IMR-90 (cell line): Measurements from ENCODE around the gene PRKAR1B. TPM values are rescaled to one million over a fixed set of nuclear protein-coding genes. Genes with fewer than 3 reads are reported as not detected.
A peak's percentile ranks its signal among the peaks of the same experiment; 100 is the strongest.

Source experiments
- ATAC-seq: fragments of 200-7000 bp; cut with Tn5 transposase; 2 replicates; pipeline ENCODE4 v1.9.1; 2020; ENCODE audit warnings: low read depth, mild to moderate bottlenecking, moderate library complexity
- BruUV-seq: library from RNA; stranded (reverse); fragments of 400-500 nt; replicated peaks from 2 replicates; lab custom pipeline; 2021; lab: Mats Ljungman, UMichigan
- CTCF ChIA-PET: fragments of 300-600 bp; formaldehyde crosslinking; extraction: SDS; loops from one replicate; lab custom pipeline; 2021; ENCODE audit warnings: antibody characterized with exemption; lab: Yijun Ruan, JAX
- POLR2A ChIA-PET: fragments of 300-600 bp; sonication (Branson Sonifier 250); formaldehyde crosslinking; loops from one replicate; lab custom pipeline; 2022; ENCODE audit warnings: antibody characterized with exemption; ENCODE audit not compliant: unreplicated experiment; lab: Charles Lee
- DNase-seq: peaks from one replicate; pipeline ENCODE4 v3.0.0; 2013
- H2AFZ ChIP-seq: replicated peaks from 2 replicates; pipeline ENCODE3; 2013; ENCODE audit warnings: low read length, mild to moderate bottlenecking; ENCODE audit not compliant: poor library complexity
- H2AK5ac ChIP-seq: 2 replicates; pipeline ENCODE4 v1.6.1; 2013; ENCODE audit warnings: low read depth, low read length, inconsistent platforms
- H2AK9ac ChIP-seq: replicated peaks from 2 replicates; pipeline ENCODE3; 2013; ENCODE audit warnings: mild to moderate bottlenecking, low read depth, low read length, moderate library complexity; ENCODE audit not compliant: poor library complexity
- H2BK120ac ChIP-seq: 2 replicates; pipeline ENCODE4 v1.6.1; 2013; ENCODE audit warnings: low read depth, low read length, inconsistent platforms
- H2BK15ac ChIP-seq: 3 replicates; pipeline ENCODE4 v1.6.1; 2013; ENCODE audit warnings: low read depth, low read length, inconsistent platforms
- H2BK20ac ChIP-seq: 2 replicates; pipeline ENCODE4 v1.6.1; 2013; ENCODE audit warnings: low read depth, mild to moderate bottlenecking, inconsistent platforms, low read length, moderate library complexity
- H2BK5ac ChIP-seq: 2 replicates; pipeline ENCODE4 v1.6.1; 2013; ENCODE audit warnings: mild to moderate bottlenecking, low read depth, low read length, inconsistent platforms; ENCODE audit not compliant: poor library complexity, severe bottlenecking
- H3K14ac ChIP-seq: replicated peaks from 2 replicates; pipeline ENCODE4 v1.6.1; 2013; ENCODE audit warnings: low read depth, low read length, inconsistent platforms
- H3K18ac ChIP-seq: 2 replicates; pipeline ENCODE4 v1.6.1; 2013; ENCODE audit warnings: low read depth, low read length, control low read depth
- H3K23ac ChIP-seq: 2 replicates; pipeline ENCODE4 v1.6.1; 2013; ENCODE audit warnings: low read depth, low read length, inconsistent platforms
- H3K27ac ChIP-seq: 2 replicates; pipeline ENCODE4 v1.5.1; 2013; ENCODE audit warnings: mild to moderate bottlenecking, control low read depth, low read length; ENCODE audit not compliant: insufficient read depth
- H3K27me3 ChIP-seq: 2 replicates; pipeline ENCODE4 v1.6.1; 2013; ENCODE audit warnings: low read length; ENCODE audit not compliant: control insufficient read depth, insufficient read depth
- H3K36me3 ChIP-seq: 2 replicates; pipeline ENCODE4 v1.6.1; 2013; ENCODE audit warnings: low read length, mixed read lengths; ENCODE audit not compliant: control insufficient read depth, insufficient read depth
- H3K4ac ChIP-seq: 2 replicates; pipeline ENCODE4 v1.6.1; 2013; ENCODE audit warnings: low read depth, low read length, inconsistent platforms
- H3K4me1 ChIP-seq: 2 replicates; pipeline ENCODE4 v1.6.1; 2013; ENCODE audit warnings: low read length, mixed read lengths; ENCODE audit not compliant: control insufficient read depth, insufficient read depth
- H3K4me2 ChIP-seq: 2 replicates; pipeline ENCODE4 v1.6.1; 2013; ENCODE audit warnings: low read depth, mild to moderate bottlenecking, control low read depth, low read length, moderate library complexity
- H3K4me3 ChIP-seq: 2 replicates; pipeline ENCODE4 v1.5.1; 2013; ENCODE audit warnings: low read depth, mild to moderate bottlenecking, control low read depth, low read length, moderate library complexity; ENCODE audit not compliant: insufficient read depth
- H3K56ac ChIP-seq: 2 replicates; pipeline ENCODE4 v1.6.1; 2013; ENCODE audit warnings: low read length, inconsistent platforms; ENCODE audit not compliant: insufficient read depth; ENCODE audit errors: extremely low read depth
- H3K79me1 ChIP-seq, 2 experiments: 2 replicates each; pipeline ENCODE4 v1.6.1; 2013; ENCODE audit warnings: low read length in 2 of 2, inconsistent platforms in 1 of 2, low read depth in 1 of 2
- H3K9ac ChIP-seq: 2 replicates; pipeline ENCODE4 v1.6.1; 2013; ENCODE audit warnings: low read depth, low read length, control low read depth
- H3K9me1 ChIP-seq: 2 replicates; pipeline ENCODE4 v1.6.1; 2013; ENCODE audit warnings: low read length, inconsistent platforms; ENCODE audit not compliant: insufficient read depth
- H3K9me3 ChIP-seq: 2 replicates; pipeline ENCODE4 v1.6.1; 2013; ENCODE audit warnings: low read length; ENCODE audit not compliant: control insufficient read depth, insufficient read depth
- H4K20me1 ChIP-seq: 2 replicates; pipeline ENCODE4 v1.6.1; 2013; ENCODE audit warnings: low read length, inconsistent platforms; ENCODE audit not compliant: insufficient read depth
- H4K5ac ChIP-seq: 2 replicates; pipeline ENCODE4 v1.6.1; 2013; ENCODE audit warnings: mild to moderate bottlenecking, low read depth, low read length, control low read depth
- H4K8ac ChIP-seq, 2 experiments: 2 replicates each; pipeline ENCODE4 v1.6.1; 2013; ENCODE audit warnings: low read depth in 2 of 2, low read length in 2 of 2, control low read depth in 1 of 2, inconsistent platforms in 1 of 2
- H4K91ac ChIP-seq: 2 replicates; pipeline ENCODE4 v1.6.1; 2013; ENCODE audit warnings: low read depth, low read length, inconsistent platforms; ENCODE audit not compliant: insufficient read depth
- BHLHE40 ChIP-seq: fragments of 150-350 bp; IDR thresholded peaks from 2 replicates; pipeline ENCODE4 v1.6.1; 2016; ENCODE audit warnings: mild to moderate bottlenecking, low read depth, low read length
- CEBPB ChIP-seq: IDR thresholded peaks from 2 replicates; pipeline ENCODE4 v1.6.1; 2012; ENCODE audit warnings: low read depth, low read length, improper control_type of control experiment
- CHD1 ChIP-seq: IDR thresholded peaks from 2 replicates; pipeline ENCODE4 v1.6.1; 2012; ENCODE audit warnings: low read depth, low read length, improper control_type of control experiment
- CTCF ChIP-seq: conservative IDR thresholded peaks from 2 replicates; pipeline ENCODE4 v1.5.1; 2012; ENCODE audit warnings: mild to moderate bottlenecking, low read depth, low read length, improper control_type of control experiment
- ELK1 ChIP-seq: fragments of 150-350 bp; IDR thresholded peaks from 2 replicates; pipeline ENCODE4 v1.6.1; 2016; ENCODE audit warnings: low read depth, mild to moderate bottlenecking, low read length, moderate library complexity, borderline replicate concordance
- FOS ChIP-seq: fragments of 150-350 bp; IDR thresholded peaks from 2 replicates; pipeline ENCODE4 v1.6.1; 2016; ENCODE audit warnings: low read depth, low read length
- MAFK ChIP-seq: IDR thresholded peaks from 2 replicates; pipeline ENCODE4 v1.6.1; 2012; ENCODE audit warnings: low read depth, low read length, improper control_type of control experiment
- MAZ ChIP-seq: IDR thresholded peaks from 2 replicates; pipeline ENCODE4 v1.6.1; 2012; ENCODE audit warnings: low read depth, mild to moderate bottlenecking, low read length, improper control_type of control experiment, moderate library complexity, borderline replicate concordance
- MXI1 ChIP-seq: IDR thresholded peaks from 2 replicates; pipeline ENCODE4 v1.6.1; 2012; ENCODE audit warnings: low read depth, mild to moderate bottlenecking, low read length, moderate library complexity, borderline replicate concordance
- NFE2L2 ChIP-seq: fragments of 150-350 bp; IDR thresholded peaks from 2 replicates; pipeline ENCODE4 v1.6.1; 2016; ENCODE audit warnings: low read depth, mild to moderate bottlenecking, low read length
- RAD21 ChIP-seq: IDR thresholded peaks from 2 replicates; pipeline ENCODE4 v1.6.1; 2012; ENCODE audit warnings: low read length, improper control_type of control experiment
- RFX5 ChIP-seq: IDR thresholded peaks from 2 replicates; pipeline ENCODE4 v1.8.0; 2012; ENCODE audit warnings: low read depth, mild to moderate bottlenecking, low read length, moderate library complexity
- SMC3 ChIP-seq: fragments of 150-350 bp; IDR thresholded peaks from 2 replicates; pipeline ENCODE4 v1.6.1; 2016; ENCODE audit warnings: low read depth, mild to moderate bottlenecking, antibody characterized with exemption, low read length, moderate library complexity
- USF2 ChIP-seq: fragments of 150-350 bp; IDR thresholded peaks from 2 replicates; pipeline ENCODE4 v1.6.1; 2017; ENCODE audit warnings: mild to moderate bottlenecking, antibody characterized with exemption, low read length, low read depth
- WGBS, 2 experiments: methylation state at CpG; one replicate each; pipeline versions ENCODE4 v1.1.5 to v1.1.7; 2013; ENCODE audit warnings: missing lambda C conversion rate in 2 of 2; ENCODE audit not compliant: insufficient read length in 1 of 2; ENCODE audit errors: extremely low coverage in 2 of 2; 5-methylcytosine and 5-hydroxymethylcytosine counted together
- dilution Hi-C: fragments of 300-500 bp; cut with HindIII; formaldehyde crosslinking; loops from one replicate; pipeline ENCODE4 v1.14.3; 2018; ENCODE audit warnings: low sequenced_read_pairs; ENCODE audit not compliant: unreplicated experiment
- in situ Hi-C: fragments of 300-500 bp; cut with MboI; formaldehyde crosslinking; loops from 3 replicates; pipeline ENCODE4 v1.14.3; 2019; ENCODE audit warnings: low sequenced_read_pairs, inconsistent platforms, mixed read lengths
- intact Hi-C: fragments of 100-400 bp; cut with micrococcal nuclease; formaldehyde crosslinking; loops from 2 replicates; pipeline ENCODE4 v1.10.0; 2022
- polyA plus RNA-seq, 3 experiments: library from polyadenylated mRNA; depleted of rRNA; stranded (reverse); fragments of >200 nt; gene quantifications; 2 replicates each; pipeline ENCODE4 v1.2.3, GENCODE V29; 2012; ENCODE audit warnings: low replicate concordance in 1 of 3
- total RNA-seq: library from RNA; depleted of rRNA; stranded (reverse); fragments of >200 nt; gene quantifications from 2 replicates; pipeline ENCODE4 v1.2.3, GENCODE V29; 2012

PRKAR1B gene
- total and polyA plus RNA-seq, 2 of the 4 experiments (the other 2 are of a cell fraction): 15.2 to 20.2 TPM

DNA sequence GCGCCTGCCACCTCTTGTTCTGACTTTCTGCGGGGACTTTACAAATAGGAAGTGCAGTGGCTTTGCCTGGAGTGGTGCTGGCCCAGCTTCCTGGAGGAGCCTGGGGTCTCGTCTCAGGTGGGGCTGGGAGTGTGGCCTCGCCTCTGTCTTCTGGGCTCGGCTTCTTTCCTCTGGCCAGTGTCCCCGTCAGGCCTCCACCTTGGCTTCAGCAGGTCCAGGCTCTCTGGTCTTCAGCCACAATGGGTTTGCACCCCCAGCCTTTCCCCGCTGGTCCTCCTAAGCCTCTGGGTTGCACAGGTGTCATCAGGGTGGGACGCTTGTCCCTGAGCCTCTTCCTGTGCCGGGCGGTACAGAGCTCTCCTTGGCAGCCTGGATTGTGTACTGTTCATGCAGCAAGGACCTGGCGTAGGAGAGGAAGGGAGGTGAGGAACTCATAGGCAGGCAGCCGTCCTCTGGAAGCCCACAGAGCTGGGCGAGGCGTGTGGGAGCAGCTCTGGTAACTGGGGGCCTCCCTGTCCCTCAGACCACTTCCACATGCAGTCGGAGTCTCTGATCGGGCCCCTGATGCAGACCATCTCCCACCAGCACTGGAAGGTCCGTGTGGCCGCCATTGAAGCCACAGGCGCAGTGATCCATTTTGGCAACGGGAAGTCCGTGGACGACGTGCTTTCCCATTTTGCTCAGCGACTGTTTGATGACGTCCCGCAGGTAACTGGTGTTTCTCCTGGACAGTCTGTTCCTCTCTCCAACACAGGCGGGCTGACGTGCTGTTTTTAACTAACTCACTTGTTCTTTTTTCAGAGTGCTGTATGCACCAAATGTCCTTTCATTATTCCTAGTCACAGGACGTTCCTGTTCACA is 2.3 kb upstream of the PRKAR1B start:
- peaks cover 17% of the 10 kb centered on the region for H3K4me1 ChIP-seq
- ATAC-seq: no peak
- H3K56ac ChIP-seq: no peak overlapping the region
- H2BK15ac ChIP-seq: no peak overlapping the region
- H3K14ac ChIP-seq: no peak overlapping the region
- no peak overlapping the region for H2BK120ac ChIP-seq
- no TSS peak for BruUV-seq
- no peak overlapping the region for H3K23ac ChIP-seq
- no peak overlapping the region for H3K18ac ChIP-seq
- no peak overlapping the region for H2BK20ac ChIP-seq
- DNase-seq: no peak
- H2AFZ ChIP-seq: no peak overlapping the region
- POLR2A ChIA-PET: no interaction called here
- dilution Hi-C loops (no loop called here), in situ Hi-C loops (no loop called here), intact Hi-C loops (loop anchor here (5.0 kb wide), 2 partner anchors 212 to 397 kb away; partner anchors contain the start of gene PDGFA)
- WGBS, 2 experiments: 96% methylated on average over 16 of the region's 29 CpGs; no CpG with 5 or more reads in 1 of the 2 experiments
- peaks cover 20 to 62% of the 10 kb centered on the region in 2 experiments; a peak in 3 of 4 replicates for H3K79me1 ChIP-seq
- 0 out of 2 replicates have a peak, but pooled peaks cover 2% of the 10 kb centered on the region for H3K9me1 ChIP-seq
- no peak overlapping the region for H2AK5ac ChIP-seq
- no peak overlapping the region for H2BK5ac ChIP-seq
- H3K4ac ChIP-seq: no peak overlapping the region
- peaks cover 18% of the 10 kb centered on the region for H3K36me3 ChIP-seq
- no peaks in the 10 kb centered on the region for H3K27me3 ChIP-seq
- no peak overlapping the region for H3K27ac ChIP-seq
- H4K5ac ChIP-seq: no peak overlapping the region
- peak overlapping the region; percentile 34 for H2AK9ac ChIP-seq
- peaks cover 2% of the 10 kb centered on the region; the same call in 1 of the 2 replicates for H3K9me3 ChIP-seq
- H3K9ac ChIP-seq: no peak overlapping the region
- H4K20me1 ChIP-seq: peaks cover 3% of the 10 kb centered on the region
- H4K8ac ChIP-seq: no peak overlapping the region
- CTCF ChIA-PET: no interaction called here
- no peak overlapping the region for H3K4me2 ChIP-seq
- H3K4me3 ChIP-seq: no peak overlapping the region
- H4K91ac ChIP-seq: no peak overlapping the region
- TF ChIP-seq MAFK: no peak
- no peak for TF ChIP-seq MXI1
- no peak for TF ChIP-seq NFE2L2
- TF ChIP-seq FOS: no peak
- TF ChIP-seq BHLHE40: no peak
- no peak for TF ChIP-seq RFX5
- TF ChIP-seq CHD1: no peak
- no peak for TF ChIP-seq ELK1
- no peak for TF ChIP-seq CEBPB
- no peak for TF ChIP-seq SMC3
- no peak for TF ChIP-seq USF2
- TF ChIP-seq CTCF: no peak
- no peak for TF ChIP-seq RAD21
- no peak for TF ChIP-seq MAZ
